Measurements from ENCODE around the gene SNPH. TPM values are rescaled to one million over a fixed set of nuclear protein-coding genes. Genes with fewer than 3 reads are reported as not detected.

SNPH gene
- total RNA-seq, 1 donor from 2014 or later, result 0.43 TPM

GRCh38 chr20:1298166-1298565, 32.1 kb downstream of the SNPH start:
- DNase-seq (ENCODE audit: low spot score), result no peak
- H3K27ac Mint-ChIP-seq, result no peak overlapping the region

GRCh38 chr20:1298888-1299511, 32.9 kb downstream of the SNPH start:
- Histone ChIP-seq H3K36me3 (no peaks in the 10 kb centered on the region), H3K4me1 (peaks cover 8% of the 10 kb centered on the region), H3K4me3 (no peak overlapping the region), H3K9me3 (ENCODE audit: low read depth) (no peaks in the 10 kb centered on the region), H2AFZ (replicated peaks) (no peak overlapping the region), H3K79me2 (ENCODE audit: low read depth) (no peaks in the 10 kb centered on the region), H3K27ac (no peak overlapping the region), H3K9ac (no peak overlapping the region), H3K27me3 (no peaks in the 10 kb centered on the region), H3F3A (ENCODE audit: low read depth) (no peaks in the 10 kb centered on the region), H4K20me1 (ENCODE audit: low read depth) (no peaks in the 10 kb centered on the region), H3K4me2 (no peak overlapping the region)
- no peak for DNase-seq (ENCODE audit: low spot score)
- TF ChIP-seq CTCF (IDR thresholded peaks at IDR 0.05), result no peak
- TF ChIP-seq EZH2phosphoT487 (IDR thresholded peaks at IDR 0.05), result no peak
- TF ChIP-seq EZH2 (IDR thresholded peaks at IDR 0.05), result no peak
- Mint-ChIP-seq H3K4me3 (no peak overlapping the region), H3K9me3 (no peaks in the 10 kb centered on the region), H3K36me3 (no peaks in the 10 kb centered on the region), H3K4me1 (peaks cover 6% of the 10 kb centered on the region), H3K27me3 (ENCODE audit: insufficient read depth, low read depth) (no peaks in the 10 kb centered on the region), H3K27ac (no peak overlapping the region)

More at GRCh38 chr20:1298166-1298565, 32.1 kb downstream of the SNPH start:
- Histone ChIP-seq H3F3A (ENCODE audit: low read depth) (no peaks in the 10 kb centered on the region), H3K27ac (no peak overlapping the region), H2AFZ (replicated peaks) (no peak overlapping the region), H3K27me3 (no peaks in the 10 kb centered on the region), H4K20me1 (ENCODE audit: low read depth) (no peaks in the 10 kb centered on the region), H3K79me2 (ENCODE audit: low read depth) (no peaks in the 10 kb centered on the region), H3K9me3 (ENCODE audit: low read depth) (no peaks in the 10 kb centered on the region), H3K9ac (no peak overlapping the region), H3K4me1 (peaks cover 10% of the 10 kb centered on the region), H3K36me3 (no peaks in the 10 kb centered on the region), H3K4me3 (no peak overlapping the region), H3K4me2 (no peak overlapping the region)
- Mint-ChIP-seq H3K36me3 (no peaks in the 10 kb centered on the region), H3K9me3 (no peaks in the 10 kb centered on the region), H3K27me3 (ENCODE audit: insufficient read depth, low read depth) (no peaks in the 10 kb centered on the region), H3K4me1 (peaks cover 8% of the 10 kb centered on the region), H3K4me3 (no peak overlapping the region)
- TF ChIP-seq CTCF (IDR thresholded peaks at IDR 0.05), result no peak
- TF ChIP-seq EZH2 (IDR thresholded peaks at IDR 0.05), result no peak
- TF ChIP-seq EZH2phosphoT487 (IDR thresholded peaks at IDR 0.05), result no peak

- Histone ChIP-seq H4K20me1 (ENCODE audit: low read depth) (no peaks in the 10 kb centered on the region), H3K9ac (no peak overlapping the region), H3K4me2 (no peak overlapping the region), H3K36me3 (no peaks in the 10 kb centered on the region), H2AFZ (replicated peaks) (no peak overlapping the region), H3K4me3 (no peak overlapping the region), H3K27ac (no peak overlapping the region), H3K4me1 (peaks cover 8% of the 10 kb centered on the region), H3K79me2 (ENCODE audit: low read depth) (no peaks in the 10 kb centered on the region), H3F3A (ENCODE audit: low read depth) (no peaks in the 10 kb centered on the region), H3K27me3 (no peaks in the 10 kb centered on the region), H3K9me3 (ENCODE audit: low read depth) (no peaks in the 10 kb centered on the region)
- Mint-ChIP-seq H3K27ac (no peak overlapping the region), H3K4me3 (peak overlapping the region; percentile 25), H3K36me3 (no peaks in the 10 kb centered on the region), H3K9me3 (no peaks in the 10 kb centered on the region), H3K4me1 (peaks cover 6% of the 10 kb centered on the region), H3K27me3 (ENCODE audit: insufficient read depth, low read depth) (no peaks in the 10 kb centered on the region)
- peak; percentile 45 for TF ChIP-seq CTCF (IDR thresholded peaks at IDR 0.05)
- no peak for TF ChIP-seq EZH2phosphoT487 (IDR thresholded peaks at IDR 0.05)
- peak; percentile 45 for DNase-seq (ENCODE audit: low spot score)
Observed at GRCh38 chr20:1299522-1299921, 33.4 kb downstream of the SNPH start.

Measured in neural progenitor cell (in vitro differentiated cells).